Keratinocyte (primary cell): ENCODE results near the gene SMIM30. TPM values are rescaled to one million over a fixed set of nuclear protein-coding genes. Genes with fewer than 3 reads are reported as not detected.
A peak's percentile ranks its signal among the peaks of the same experiment; 100 is the strongest.

Experiments used
- DNase-seq: peaks from one replicate; pipeline ENCODE4 v3.0.0-alpha.2; 2011; ENCODE audit warnings: low read depth, missing footprints, low spot score
- FAIRE-seq: peaks from 2 replicates; lab custom pipeline; 2011; peaks lifted over from hg19 to GRCh38; lab: Jason Lieb, UNC
- H2AFZ ChIP-seq: 2 replicates; pipeline ENCODE4 v1.6.0; 2012; ENCODE audit warnings: low read length, control low read depth, inconsistent platforms; ENCODE audit not compliant: control insufficient read depth
- H3K27ac ChIP-seq: 2 replicates; pipeline ENCODE4 v1.5.1; 2011; ENCODE audit warnings: low read length; ENCODE audit not compliant: control insufficient read depth, insufficient read depth
- H3K27me3 ChIP-seq: 3 replicates; pipeline ENCODE4 v1.6.0; 2011; ENCODE audit warnings: low read length; ENCODE audit not compliant: control insufficient read depth, insufficient read depth; ENCODE audit errors: extremely low read depth
- H3K36me3 ChIP-seq, 2 experiments: 2 replicates in 1 of 2; 3 replicates in 1 of 2; pipeline ENCODE4 v1.5.1; 2011; ENCODE audit warnings: low read length in 2 of 2, mild to moderate bottlenecking in 1 of 2; ENCODE audit not compliant: control insufficient read depth in 2 of 2, insufficient read depth in 2 of 2; ENCODE audit errors: extremely low read depth in 1 of 2
- H3K4me1 ChIP-seq: 3 replicates; pipeline ENCODE4 v1.5.1; 2011; ENCODE audit warnings: low read length; ENCODE audit not compliant: control insufficient read depth, insufficient read depth; ENCODE audit errors: extremely low read depth
- H3K4me2 ChIP-seq: 3 replicates; pipeline ENCODE4 v1.6.0; 2011; ENCODE audit warnings: low read depth, low read length; ENCODE audit not compliant: control insufficient read depth, insufficient read depth; ENCODE audit errors: extremely low read depth
- H3K4me3 ChIP-seq, 3 experiments: fragments of 200-600 bp in 1 of 3; sonication (generic) in 1 of 3; 2 replicates in 2 of 3; 3 replicates in 1 of 3; pipeline ENCODE4 v1.5.1; 2011 to 2016; ENCODE audit warnings: low read length in 3 of 3, mild to moderate bottlenecking in 3 of 3, control low read depth in 2 of 3, inconsistent platforms in 1 of 3, low read depth in 1 of 3, mixed read lengths in 1 of 3, mixed run types in 1 of 3, moderate library complexity in 1 of 3; ENCODE audit not compliant: control insufficient read depth in 2 of 3, insufficient read depth in 2 of 3; ENCODE audit errors: extremely low read depth in 1 of 3
- H3K79me2 ChIP-seq: 2 replicates; pipeline ENCODE4 v1.6.0; 2012; ENCODE audit warnings: low read length; ENCODE audit not compliant: control insufficient read depth, insufficient read depth
- H3K9ac ChIP-seq: 3 replicates; pipeline ENCODE4 v1.6.0; 2011; ENCODE audit warnings: low read length; ENCODE audit not compliant: control insufficient read depth, insufficient read depth; ENCODE audit errors: extremely low read depth
- H3K9me1 ChIP-seq: 3 replicates; pipeline ENCODE4 v1.6.0; 2011; ENCODE audit warnings: low read length; ENCODE audit not compliant: control insufficient read depth, insufficient read depth; ENCODE audit errors: extremely low read depth
- H3K9me3 ChIP-seq: 2 replicates; pipeline ENCODE4 v1.5.1; 2012; ENCODE audit warnings: low read depth, low read length; ENCODE audit not compliant: control insufficient read depth
- H4K20me1 ChIP-seq: 3 replicates; pipeline ENCODE4 v1.6.0; 2011; ENCODE audit warnings: low read length; ENCODE audit not compliant: control insufficient read depth, insufficient read depth; ENCODE audit errors: extremely low read depth
- CTCF ChIP-seq, 3 experiments: IDR thresholded peaks in 1 of 3; conservative IDR thresholded peaks in 1 of 3; optimal IDR thresholded peaks in 1 of 3; 2 replicates in 2 of 3; 3 replicates in 1 of 3; pipeline versions ENCODE3 to v1.5.1; 2011; ENCODE audit warnings: low read length in 3 of 3, mild to moderate bottlenecking in 3 of 3, moderate library complexity in 2 of 3, control low read depth in 1 of 3, inconsistent platforms in 1 of 3; ENCODE audit not compliant: insufficient read depth in 2 of 3; ENCODE audit errors: extremely low read depth in 1 of 3
- EZH2 ChIP-seq: IDR thresholded peaks from one replicate; pipeline ENCODE4 v1.6.1; 2012; ENCODE audit warnings: inconsistent platforms, mild to moderate bottlenecking, low read length, moderate library complexity
- dilution Hi-C: fragments of 300-500 bp; cut with MboI; formaldehyde crosslinking; loops from one replicate; pipeline ENCODE4 v1.7.0; 2020; ENCODE audit warnings: low sequenced_read_pairs; ENCODE audit not compliant: extremely low pct_ligation_motif_present
- polyA plus RNA-seq, 5 experiments: library from polyadenylated mRNA; depleted of rRNA in 3 of 5; stranded (reverse) in 3 of 5; stranded (forward) in 1 of 5; unstranded in 1 of 5; fragments of >200 nt; gene quantifications; 1 replicate in 1 of 5; 2 replicates in 3 of 5; 3 replicates in 1 of 5; pipeline versions ENCODE4 v1.2.1 to v1.2.3, GENCODE V29; 2011 to 2012; ENCODE audit warnings: missing spikeins in 2 of 5, low read depth in 1 of 5, low replicate concordance in 1 of 5

Gene SMIM30
- polyA plus RNA-seq, 1 donor (not counting 4 experiments of a cell fraction or from before 2014, with no cell fraction given), result 94.5 TPM

- Histone ChIP-seq H3K27me3 (no peaks in the 10 kb centered on the region), H3K9me3 (no peaks in the 10 kb centered on the region), H3K4me3 (peak overlapping the region; percentile 41 to 80 (median 57)), H3K4me1 (peaks cover 13% of the 10 kb centered on the region), H3K27ac (peak overlapping the region; percentile 88), H3K79me2 (no peaks in the 10 kb centered on the region), H2AFZ (peak overlapping the region; percentile 78), H4K20me1 (no peaks in the 10 kb centered on the region), H3K9me1 (no peaks in the 10 kb centered on the region), H3K4me2 (peak overlapping the region; percentile 92), H3K36me3 (no peaks in the 10 kb centered on the region), H3K9ac (peak overlapping the region; percentile 43)
- peak; percentile 9 for DNase-seq
- TF ChIP-seq EZH2 (no peak), CTCF (optimal IDR thresholded peaks at IDR 0.05 in 1 of 3, IDR thresholded peaks at IDR 0.05 in 1 of 3, conservative IDR thresholded peaks at IDR 0.05 in 1 of 3; ENCODE audit: extremely low read depth in 1 of 3, insufficient read depth in 2 of 3, low read length in 3 of 3) (no peak)
- dilution Hi-C loops, result no loop called here
- FAIRE-seq, result peak; percentile 78
Measured at GRCh38 chr7:113087071-113087998, 31.0 kb downstream of the SMIM30 start.

- DNase-seq (no peak), FAIRE-seq (no peak)
- TF ChIP-seq EZH2, result no peak
- no peak for TF ChIP-seq CTCF (optimal IDR thresholded peaks at IDR 0.05 in 1 of 3, IDR thresholded peaks at IDR 0.05 in 1 of 3, conservative IDR thresholded peaks at IDR 0.05 in 1 of 3; ENCODE audit: extremely low read depth in 1 of 3, insufficient read depth in 2 of 3, low read length in 3 of 3)
- dilution Hi-C loops, result no loop called here
- no peaks in the 10 kb centered on the region for H4K20me1 ChIP-seq
- H3K79me2 ChIP-seq, result no peaks in the 10 kb centered on the region
- H3K9ac ChIP-seq, result peak within 1 kb of the TSS; percentile 88
- H3K9me1 ChIP-seq, result no peaks in the 10 kb centered on the region
- no peaks in the 10 kb centered on the region for H3K36me3 ChIP-seq
- H3K4me2 ChIP-seq, result peak within 1 kb of the TSS; percentile 92
- no peaks in the 10 kb centered on the region for H3K9me3 ChIP-seq
- peaks cover 13% of the 10 kb centered on the region for H3K4me1 ChIP-seq
- peak within 1 kb of the TSS; percentile 96 for H2AFZ ChIP-seq
- H3K27ac ChIP-seq, result peak within 1 kb of the TSS; percentile 88
- H3K27me3 ChIP-seq, result no peaks in the 10 kb centered on the region
- H3K4me3 ChIP-seq, result peak within 1 kb of the TSS; percentile 41 to 80 (median 76)
Measured at GRCh38 chr7:113086431-113086888, 31.9 kb downstream of the SMIM30 start, which contains the start of gene GPR85. TSS of gene GPR85 (minus strand) at chr7:113086827. CDS start at chr7:113084721, 2,106 bp downstream.
